Measurements from ENCODE around the gene RPS17. TPM values are rescaled to one million over a fixed set of nuclear protein-coding genes. Genes with fewer than 3 reads are reported as not detected.
A peak's percentile ranks its signal among the peaks of the same experiment; 100 is the strongest.

RPS17 gene
- total and polyA plus RNA-seq, 2 of the 4 experiments (the other 2 are of a cell fraction), result 2,617 to 4,201 TPM

DNA sequence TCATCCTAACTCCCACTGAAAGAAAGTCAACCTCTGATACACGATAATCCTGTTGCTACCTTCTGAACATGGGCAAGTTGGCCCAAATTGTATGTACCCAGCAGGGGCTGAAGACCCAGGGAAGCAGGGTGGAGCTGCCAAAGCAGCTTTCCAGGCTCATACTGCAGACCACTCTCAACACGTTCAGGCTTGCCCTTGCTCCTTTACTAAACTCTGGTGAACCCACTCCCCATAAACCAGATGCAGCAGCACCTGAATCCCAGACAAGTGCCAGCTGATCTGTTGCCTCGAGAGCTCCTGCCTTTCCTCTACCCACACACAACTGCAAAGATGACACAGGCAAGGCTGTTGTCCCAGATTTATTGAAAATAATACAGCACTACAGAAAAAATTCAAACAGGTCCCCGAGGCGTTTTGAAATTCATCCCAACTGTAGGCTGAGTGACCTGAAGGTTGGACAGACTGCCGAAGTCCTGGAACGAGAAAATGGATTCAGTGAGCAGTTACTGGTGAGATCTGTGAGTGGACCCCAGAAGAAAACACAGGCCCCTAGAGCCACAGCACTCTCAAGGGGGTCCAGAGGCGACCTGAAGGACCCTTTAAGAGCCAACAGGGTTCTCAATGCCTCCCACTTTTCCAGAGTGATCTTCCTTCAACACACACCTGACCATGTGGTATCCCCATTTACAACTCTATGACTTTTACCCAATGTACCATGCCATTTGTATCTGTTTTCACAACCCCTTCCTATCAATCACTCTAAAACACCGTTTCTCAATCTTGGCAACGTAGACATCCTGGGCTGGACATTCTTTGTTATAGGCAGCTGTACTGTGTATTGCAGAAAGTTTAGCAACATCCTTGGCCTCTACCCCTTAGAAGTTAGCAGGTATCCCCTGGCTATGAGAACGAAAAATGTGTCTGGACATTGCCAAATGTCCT lies 3.6 kb downstream of the RPS17 start:
- Histone ChIP-seq H3K79me1 (ENCODE audit: low read depth in 1 of 2, low read length in 2 of 2) (peaks cover 35 to 56% of the 10 kb centered on the region in 2 experiments), H4K5ac (ENCODE audit: low read depth, low read length) (no peak overlapping the region), H3K4ac (ENCODE audit: low read depth, low read length) (no peak overlapping the region), H3K27ac (ENCODE audit: insufficient read depth, low read length) (peak overlapping the region; percentile 12; the same call in 1 of the 2 replicates), H3K56ac (ENCODE audit: extremely low read depth, insufficient read depth, low read length) (no peak overlapping the region), H2BK15ac (ENCODE audit: low read depth, low read length) (no peak overlapping the region), H3K23ac (ENCODE audit: low read depth, low read length) (no peak overlapping the region), H3K4me1 (ENCODE audit: control insufficient read depth, insufficient read depth, low read length) (peaks cover 3% of the 10 kb centered on the region), H2AFZ (replicated peaks; ENCODE audit: low read length, poor library complexity) (no peak overlapping the region), H2BK20ac (ENCODE audit: low read depth, low read length) (no peak overlapping the region), H2BK120ac (ENCODE audit: low read depth, low read length) (no peak overlapping the region), H2AK9ac (replicated peaks; ENCODE audit: low read depth, low read length, poor library complexity) (peak overlapping the region; percentile 63), H4K20me1 (ENCODE audit: insufficient read depth, low read length) (peaks cover 50% of the 10 kb centered on the region), H4K8ac (ENCODE audit: low read depth in 2 of 2, low read length in 2 of 2) (no peak overlapping the region), H3K9me1 (ENCODE audit: insufficient read depth, low read length) (no peaks in the 10 kb centered on the region), H3K36me3 (ENCODE audit: control insufficient read depth, insufficient read depth, low read length) (peaks cover 45% of the 10 kb centered on the region), H3K9me3 (ENCODE audit: control insufficient read depth, insufficient read depth, low read length) (no peaks in the 10 kb centered on the region), H3K4me3 (ENCODE audit: insufficient read depth, low read depth, low read length) (no peak overlapping the region), H2BK5ac (ENCODE audit: low read depth, low read length, poor library complexity, severe bottlenecking) (no peak overlapping the region), H3K27me3 (ENCODE audit: control insufficient read depth, insufficient read depth, low read length) (no peaks in the 10 kb centered on the region), H3K18ac (ENCODE audit: low read depth, low read length) (no peak overlapping the region), H4K91ac (ENCODE audit: insufficient read depth, low read depth, low read length) (no peak overlapping the region), H3K4me2 (ENCODE audit: low read depth, low read length) (no peak overlapping the region), H2AK5ac (ENCODE audit: low read depth, low read length) (no peak overlapping the region), H3K14ac (replicated peaks; ENCODE audit: low read depth, low read length) (no peak overlapping the region), H3K9ac (ENCODE audit: low read depth, low read length) (no peak overlapping the region)
- intact Hi-C loops (cut with micrococcal nuclease) (no loop called here), in situ Hi-C loops (cut with MboI; ENCODE audit: low sequenced_read_pairs) (loop anchor here (10.0 kb wide), 3 partner anchors 162 to 468 kb away; no protein-coding TSS in a partner anchor), dilution Hi-C loops (cut with HindIII; ENCODE audit: low sequenced_read_pairs, unreplicated experiment) (no loop called here)
- POLR2A ChIA-PET (ENCODE audit: unreplicated experiment), result no interaction called here
- WGBS, 2 experiments (ENCODE audit: extremely low coverage in 2 of 2, insufficient read length in 1 of 2), result 81% methylated on average over 3 of the region's 11 CpGs; no CpG with 5 or more reads in 1 of the 2 experiments
- CTCF ChIA-PET, result no interaction called here
- no peak for ATAC-seq (ENCODE audit: low read depth)
- DNase-seq, result no peak
- BruUV-seq (replicated peaks), result no TSS peak
- TF ChIP-seq RAD21 (IDR thresholded peaks at IDR 0.05; ENCODE audit: low read length), result no peak
- no peak for TF ChIP-seq MXI1 (IDR thresholded peaks at IDR 0.05; ENCODE audit: borderline replicate concordance, low read depth, low read length)
- TF ChIP-seq, protein P1, sequence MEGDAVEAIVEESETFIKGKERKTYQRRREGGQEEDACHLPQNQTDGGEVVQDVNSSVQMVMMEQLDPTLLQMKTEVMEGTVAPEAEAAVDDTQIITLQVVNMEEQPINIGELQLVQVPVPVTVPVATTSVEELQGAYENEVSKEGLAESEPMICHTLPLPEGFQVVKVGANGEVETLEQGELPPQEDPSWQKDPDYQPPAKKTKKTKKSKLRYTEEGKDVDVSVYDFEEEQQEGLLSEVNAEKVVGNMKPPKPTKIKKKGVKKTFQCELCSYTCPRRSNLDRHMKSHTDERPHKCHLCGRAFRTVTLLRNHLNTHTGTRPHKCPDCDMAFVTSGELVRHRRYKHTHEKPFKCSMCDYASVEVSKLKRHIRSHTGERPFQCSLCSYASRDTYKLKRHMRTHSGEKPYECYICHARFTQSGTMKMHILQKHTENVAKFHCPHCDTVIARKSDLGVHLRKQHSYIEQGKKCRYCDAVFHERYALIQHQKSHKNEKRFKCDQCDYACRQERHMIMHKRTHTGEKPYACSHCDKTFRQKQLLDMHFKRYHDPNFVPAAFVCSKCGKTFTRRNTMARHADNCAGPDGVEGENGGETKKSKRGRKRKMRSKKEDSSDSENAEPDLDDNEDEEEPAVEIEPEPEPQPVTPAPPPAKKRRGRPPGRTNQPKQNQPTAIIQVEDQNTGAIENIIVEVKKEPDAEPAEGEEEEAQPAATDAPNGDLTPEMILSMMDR (conservative IDR thresholded peaks at IDR 0.05; ENCODE audit: low read depth, low read length), result no peak
- no peak for TF ChIP-seq CEBPB (IDR thresholded peaks at IDR 0.05; ENCODE audit: low read depth, low read length)
- TF ChIP-seq MAZ (IDR thresholded peaks at IDR 0.05; ENCODE audit: borderline replicate concordance, low read depth, low read length), result no peak
- no peak for TF ChIP-seq BHLHE40 (IDR thresholded peaks at IDR 0.05; ENCODE audit: low read depth, low read length)
- no peak for TF ChIP-seq NFE2L2 (IDR thresholded peaks at IDR 0.05; ENCODE audit: low read depth, low read length)
- TF ChIP-seq FOS (IDR thresholded peaks at IDR 0.05; ENCODE audit: low read depth, low read length), result no peak
- TF ChIP-seq MAFK (IDR thresholded peaks at IDR 0.05; ENCODE audit: low read depth, low read length), result no peak
- no peak for TF ChIP-seq RCOR1 (IDR thresholded peaks at IDR 0.05; ENCODE audit: insufficient replicate concordance, low read length)
- no peak for TF ChIP-seq POLR2A (IDR thresholded peaks at IDR 0.05; ENCODE audit: low read depth, low read length)
- no peak for TF ChIP-seq CHD1 (IDR thresholded peaks at IDR 0.05; ENCODE audit: low read depth, low read length)
- no peak for TF ChIP-seq RFX5 (IDR thresholded peaks at IDR 0.05; ENCODE audit: low read depth, low read length)
- TF ChIP-seq ELK1 (IDR thresholded peaks at IDR 0.05; ENCODE audit: borderline replicate concordance, low read depth, low read length), result no peak
- TF ChIP-seq SMC3 (IDR thresholded peaks at IDR 0.05; ENCODE audit: low read depth, low read length), result no peak

Data from IMR-90 (cell line).